ENCODE measurements around the gene AFTPH.

Gene AFTPH

GRCh38 chr2:64482243-64482642, 41.9 kb upstream of the AFTPH start:
- TF ChIP-seq CTCF (IDR thresholded peaks at IDR 0.05), result no peak

GRCh38 chr2:64482765-64483504, 41.2 kb upstream of the AFTPH start:
- no peak for TF ChIP-seq CTCF (IDR thresholded peaks at IDR 0.05)

- no peak for TF ChIP-seq CTCF (IDR thresholded peaks at IDR 0.05)
These were observed 38.8 kb upstream of the AFTPH start for GRCh38 chr2:64485331-64485730.

- no peak for TF ChIP-seq CTCF (IDR thresholded peaks at IDR 0.05)
These were observed 38.2 kb upstream of the AFTPH start for GRCh38 chr2:64485961-64486360.

- no peak for TF ChIP-seq CTCF (IDR thresholded peaks at IDR 0.05)
These were observed 36.7 kb upstream of the AFTPH start for GRCh38 chr2:64487256-64488049.

GRCh38 chr2:64488050-64488974, 35.8 kb upstream of the AFTPH start:
- TF ChIP-seq CTCF (IDR thresholded peaks at IDR 0.05), result peak; percentile 69

- no peak for TF ChIP-seq CTCF (IDR thresholded peaks at IDR 0.05)
These were observed 34.9 kb upstream of the AFTPH start for GRCh38 chr2:64489081-64489751.

Data from LNCAP (cell line).